Heart right ventricle (tissue), 16 donors: ENCODE data around the gene RAC3. TPM values are rescaled to one million over a fixed set of nuclear protein-coding genes. Genes with fewer than 3 reads are reported as not detected.

ENCODE experiments used
- ATAC-seq, 8 donors: fragments of 200-7000 bp; cut with Tn5 transposase; one replicate each; pipeline ENCODE4 v1.9.1; 2020; ENCODE audit warnings: mild to moderate bottlenecking in 8 of 8, moderate library complexity in 8 of 8, moderate number of reproducible peaks in 1 of 8
- DNase-seq, 2 donors: peaks; one replicate each; pipeline ENCODE4 v3.0.0-alpha.2; 2020
- H3K27ac ChIP-seq, 10 donors: fragments of 200-600 bp; sonication (generic) in 2 of 10; one replicate each; pipeline versions ENCODE4 v1.5.0 to v1.8.0; 2020 to 2022; ENCODE audit warnings: mild to moderate bottlenecking in 3 of 10
- H3K27me3 ChIP-seq, 7 donors: fragments of 200-600 bp; one replicate each; pipeline ENCODE4 v1.8.0; 2021 to 2022; ENCODE audit warnings: mild to moderate bottlenecking in 2 of 7
- H3K36me3 ChIP-seq, 9 donors: fragments of 200-600 bp; sonication (generic) in 1 of 9; one replicate each; pipeline versions ENCODE4 v1.5.0 to v1.8.0; 2020 to 2022; ENCODE audit warnings: mild to moderate bottlenecking in 2 of 9
- H3K4me1 ChIP-seq, 9 donors: fragments of 200-600 bp; sonication (generic) in 1 of 9; one replicate each; pipeline versions ENCODE4 v1.5.0 to v1.8.0; 2020 to 2022; ENCODE audit warnings: mild to moderate bottlenecking in 4 of 9
- H3K4me3 ChIP-seq, 10 donors: fragments of 200-600 bp; sonication (generic) in 2 of 10; one replicate each; pipeline versions ENCODE4 v1.5.0 to v1.8.0; 2020 to 2022; ENCODE audit warnings: mild to moderate bottlenecking in 7 of 10, moderate library complexity in 2 of 10
- H3K9me3 ChIP-seq, 11 donors: fragments of 200-600 bp in 10 of 11; sonication (generic) in 2 of 11; one replicate each; pipeline versions ENCODE4 v1.5.0 to v1.8.0; 2013 to 2022; ENCODE audit warnings: mild to moderate bottlenecking in 2 of 11, control low read depth in 1 of 11, moderate library complexity in 1 of 11
- CTCF ChIP-seq, 9 donors: fragments of 200-600 bp; sonication (generic) in 2 of 9; IDR thresholded peaks; one replicate each; pipeline versions ENCODE4 v1.5.0 to v1.8.0; 2021 to 2022; ENCODE audit warnings: antibody characterized with exemption in 9 of 9, mild to moderate bottlenecking in 5 of 9, moderate library complexity in 1 of 9
- WGBS, 2 donors: extraction: QIAGEN DNeasy Blood & Tissue Kit; methylation state at CpG; one replicate each; pipeline ENCODE4 v1.1.7; 2013; ENCODE audit warnings: inconsistent platforms in 1 of 2; 5-methylcytosine and 5-hydroxymethylcytosine counted together
- intact Hi-C, 10 donors: fragments of 100-400 bp; cut with DNase I; formaldehyde crosslinking; loops; one replicate each; pipeline versions ENCODE4 v1.11.1 to v1.14.2; 2022
- polyA plus RNA-seq, 2 donors: library from polyadenylated mRNA; stranded (reverse); fragments of 200-250 nt; gene quantifications; one replicate each; pipeline ENCODE4 v1.2.3, GENCODE V29; 2013
- total RNA-seq, 10 donors: library from RNA; stranded (reverse); fragmentation: NEBNext Ultra II Directional in 3 of 10; extraction: Animal tissue kit (Norgen Biotek cat#: 25700) in 3 of 10; gene quantifications; one replicate each; pipeline versions ENCODE4 v1.2.1 to v1.2.4, GENCODE V29; 2021 to 2023
- donor health status: Arrhythmogenic right ventricular cardiomyopathy.
- donor health status: ischemic (EF 13 %, LVEDD 7.1; RV severe dilation, severe dysfunction).
- donor health status: healthy with polysubstance abuse.
- donor health status: DM: no; HTN: yes; CAD: no.
- donor health status: DM: no; HTN: no; CAD: no.
- donor health status: ischemic (EF 25% LVEDD 6.9; RV normal size, moderate dysfunction).
- donor health status: ischemic (EF 25% LVEDD 5.7; RV mildly dilated, moderate dysfunction).
- donor health status: healthy.
- donor health status: DM: yes; HTN: yes; CAD: no.
- donor health status: Ischemic cardiomyopathy.
- donor health status: ischemic (EF 35%, LVEDD 5.7; RV mildly dilated, moderate dysfunction).
- donor health status: nonischemic (EF 11% LVEDD 7.7; RV severe dilation, severe dysfunction).
- donor health status: DM: yes; HTN: yes; CAD: no.
- donor health status: PGD.
- donor health status: ischemic (EF 29% LVEDD 5.4; RV normal size, mild dysfunction).
- donor health status: nonischemic (EF 23%, LVEDD 6.1; RV moderate dilation, normal function).

The RAC3 gene
- total and polyA plus RNA-seq, 12 donors: 0.82 to 3.3 (median 1.1) TPM

GRCh38 chr17:82016061-82016874, 15.2 kb upstream of the RAC3 start:
- DNase-seq (no peak), ATAC-seq (no peak)
- no peak for TF ChIP-seq CTCF (IDR thresholded peaks at IDR 0.05)
- Histone ChIP-seq H3K9me3 (no peaks in the 10 kb centered on the region), H3K27ac (no peak overlapping the region), H3K4me1 (peaks cover 5 to 31% (median 13%) of the 10 kb centered on the region in 9 donors), H3K36me3 (peaks cover 0 to 42% (median 0%) of the 10 kb centered on the region in 9 donors), H3K4me3 (no peak overlapping the region), H3K27me3 (no peaks in the 10 kb centered on the region)
- 85 to 91% methylated on average over 28 of the region's 28 CpGs for WGBS, 2 donors
- intact Hi-C loops: loop anchor here in 3 of 10 donors (2.0 to 5.0 kb wide), 3 partner anchors 49 to 59 kb away; partner anchors contain the start of gene NOTUM (in 1 of the 3)

- ATAC-seq (no peak), DNase-seq (no peak)
- no peak overlapping the region for H3K4me3 ChIP-seq
- 81 to 89% methylated on average over 22 to 24 of the region's 24 CpGs for WGBS, 2 donors
- peaks cover 12 to 38% (median 20%) of the 10 kb centered on the region in 9 donors for H3K4me1 ChIP-seq
- H3K9me3 ChIP-seq: no peaks in the 10 kb centered on the region
- intact Hi-C loops: loop anchor here in 3 of 10 donors (2.0 to 5.0 kb wide), 3 partner anchors 50 to 60 kb away; partner anchors contain the start of gene NOTUM (in 1 of the 3)
- peaks cover 0 to 35% (median 0%) of the 10 kb centered on the region in 9 donors for H3K36me3 ChIP-seq
- no peaks in the 10 kb centered on the region for H3K27me3 ChIP-seq
- no peak for TF ChIP-seq CTCF (IDR thresholded peaks at IDR 0.05)
- H3K27ac ChIP-seq: no peak overlapping the region
Measured at GRCh38 chr17:82016875-82017459, 14.5 kb upstream of the RAC3 start.

GRCh38 chr17:82017612-82018151, 13.8 kb upstream of the RAC3 start:
- DNase-seq (no peak), ATAC-seq (no peak)
- WGBS, 2 donors: 78 to 88% methylated on average over 13 of the region's 13 CpGs
- H3K4me3 ChIP-seq: no peak overlapping the region
- peaks cover 0 to 29% (median 0%) of the 10 kb centered on the region in 9 donors for H3K36me3 ChIP-seq
- no peak overlapping the region for H3K27ac ChIP-seq
- H3K9me3 ChIP-seq: no peaks in the 10 kb centered on the region
- intact Hi-C loops: loop anchor here in 3 of 10 donors (2.0 to 5.0 kb wide), 3 partner anchors 51 to 60 kb away; partner anchors contain the start of gene NOTUM (in 1 of the 3)
- H3K4me1 ChIP-seq: peaks cover 17 to 38% (median 25%) of the 10 kb centered on the region in 9 donors
- no peak for TF ChIP-seq CTCF (IDR thresholded peaks at IDR 0.05)
- H3K27me3 ChIP-seq: no peaks in the 10 kb centered on the region
